ENCODE measurements around the gene TENT4A. TPM values are rescaled to one million over a fixed set of nuclear protein-coding genes. Genes with fewer than 3 reads are reported as not detected.

The TENT4A gene
- total RNA-seq, 1 donor from 2014 or later = 41.2 TPM

DNA sequence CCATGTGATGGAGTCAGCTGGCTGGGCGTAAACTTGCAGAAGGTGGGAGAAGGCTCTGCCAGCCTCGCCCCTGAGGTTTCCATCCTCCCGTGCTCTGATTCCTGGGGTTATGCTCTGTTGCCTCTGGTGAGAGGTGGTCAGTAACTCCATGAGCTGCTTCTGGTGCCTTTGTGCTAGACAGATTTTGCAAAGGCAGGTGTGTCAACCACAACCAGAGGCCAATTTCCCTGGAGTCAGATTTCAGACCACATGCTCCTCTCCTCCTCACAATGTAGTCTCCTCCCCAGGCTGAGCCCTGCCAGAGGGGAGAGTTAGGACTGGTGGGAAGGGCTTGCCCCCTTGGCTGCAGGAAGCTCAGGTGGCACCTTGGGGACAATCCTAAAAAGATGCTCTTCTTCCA lies 38.8 kb upstream of the TENT4A start:
- Mint-ChIP-seq H3K36me3 (ENCODE audit: low read depth) (peaks cover 52% of the 10 kb centered on the region), H3K27ac (ENCODE audit: unreplicated experiment) (no peak overlapping the region), H3K9me3 (peaks cover 19% of the 10 kb centered on the region), H3K4me3 (no peak overlapping the region), H3K4me1 (no peaks in the 10 kb centered on the region), H3K27me3 (ENCODE audit: low read depth) (peaks cover 6% of the 10 kb centered on the region)
- TF ChIP-seq, protein P1, sequence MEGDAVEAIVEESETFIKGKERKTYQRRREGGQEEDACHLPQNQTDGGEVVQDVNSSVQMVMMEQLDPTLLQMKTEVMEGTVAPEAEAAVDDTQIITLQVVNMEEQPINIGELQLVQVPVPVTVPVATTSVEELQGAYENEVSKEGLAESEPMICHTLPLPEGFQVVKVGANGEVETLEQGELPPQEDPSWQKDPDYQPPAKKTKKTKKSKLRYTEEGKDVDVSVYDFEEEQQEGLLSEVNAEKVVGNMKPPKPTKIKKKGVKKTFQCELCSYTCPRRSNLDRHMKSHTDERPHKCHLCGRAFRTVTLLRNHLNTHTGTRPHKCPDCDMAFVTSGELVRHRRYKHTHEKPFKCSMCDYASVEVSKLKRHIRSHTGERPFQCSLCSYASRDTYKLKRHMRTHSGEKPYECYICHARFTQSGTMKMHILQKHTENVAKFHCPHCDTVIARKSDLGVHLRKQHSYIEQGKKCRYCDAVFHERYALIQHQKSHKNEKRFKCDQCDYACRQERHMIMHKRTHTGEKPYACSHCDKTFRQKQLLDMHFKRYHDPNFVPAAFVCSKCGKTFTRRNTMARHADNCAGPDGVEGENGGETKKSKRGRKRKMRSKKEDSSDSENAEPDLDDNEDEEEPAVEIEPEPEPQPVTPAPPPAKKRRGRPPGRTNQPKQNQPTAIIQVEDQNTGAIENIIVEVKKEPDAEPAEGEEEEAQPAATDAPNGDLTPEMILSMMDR (conservative IDR thresholded peaks at IDR 0.05) = no peak
- no peak for DNase-seq (ENCODE audit: low read depth, low spot score)

DNA sequence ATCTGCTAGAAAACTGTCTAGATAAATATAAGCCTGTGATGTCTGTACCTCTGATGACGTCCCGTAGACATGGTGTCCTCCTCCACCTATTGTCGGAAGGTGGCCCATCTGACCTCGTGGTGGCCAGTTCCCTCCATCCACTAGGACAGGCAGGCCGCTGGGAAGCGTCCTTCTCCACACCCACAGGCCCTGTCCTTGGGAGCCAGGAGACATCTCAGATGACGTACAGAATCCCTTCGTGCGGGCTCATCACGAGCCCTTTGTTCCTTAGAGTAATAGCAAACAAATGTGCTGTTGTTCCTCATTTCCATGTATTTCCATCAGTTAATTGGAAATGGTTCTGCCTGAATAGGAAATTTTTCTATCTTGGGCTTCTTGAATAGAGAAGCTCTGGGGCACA lies 38.3 kb upstream of the TENT4A start:
- TF ChIP-seq, protein P1 (conservative IDR thresholded peaks at IDR 0.05) = no peak
- no peak for DNase-seq (ENCODE audit: low read depth, low spot score)
- Mint-ChIP-seq H3K36me3 (ENCODE audit: low read depth) (peaks cover 48% of the 10 kb centered on the region), H3K27me3 (ENCODE audit: low read depth) (peaks cover 9% of the 10 kb centered on the region), H3K4me3 (no peak overlapping the region), H3K9me3 (peaks cover 19% of the 10 kb centered on the region), H3K27ac (ENCODE audit: unreplicated experiment) (no peak overlapping the region), H3K4me1 (no peaks in the 10 kb centered on the region)

DNA sequence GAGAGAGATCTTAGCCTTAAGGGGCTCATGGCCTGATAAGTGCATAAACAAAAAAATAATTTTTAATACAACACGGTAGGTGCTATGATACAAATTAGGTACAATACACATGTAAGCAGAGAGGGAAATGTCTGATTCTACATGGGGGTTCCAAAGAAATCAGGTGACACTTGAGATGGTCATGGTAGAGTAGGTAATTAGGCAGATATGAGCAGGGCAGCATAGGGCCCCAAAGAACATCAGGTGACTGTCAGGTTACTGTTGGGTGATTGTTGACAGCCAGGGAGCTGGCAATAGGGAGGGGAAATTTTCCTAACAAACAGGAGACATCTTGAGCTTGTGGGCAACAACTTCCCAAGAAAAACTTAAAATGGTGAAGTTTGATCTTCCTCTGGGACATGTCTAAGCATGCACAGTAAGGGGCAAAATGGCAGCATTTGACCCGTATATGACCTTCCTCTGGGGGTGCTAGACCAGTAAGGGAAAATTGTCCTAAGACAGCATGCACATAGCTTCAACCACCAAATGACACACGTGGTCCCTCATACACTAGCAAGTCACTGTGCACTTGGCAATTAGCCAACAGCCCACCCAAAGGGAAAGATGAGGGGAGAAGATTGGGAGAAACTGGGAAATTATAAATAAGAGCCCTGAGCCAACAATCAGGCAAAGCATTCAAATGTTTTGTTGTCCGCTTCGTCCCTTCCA lies 37.3 kb upstream of the TENT4A start:
- no peak for DNase-seq (ENCODE audit: low read depth, low spot score)
- Mint-ChIP-seq H3K9me3 (peaks cover 19% of the 10 kb centered on the region), H3K27ac (ENCODE audit: unreplicated experiment) (no peak overlapping the region), H3K27me3 (ENCODE audit: low read depth) (peaks cover 16% of the 10 kb centered on the region), H3K4me1 (no peaks in the 10 kb centered on the region), H3K4me3 (no peak overlapping the region), H3K36me3 (ENCODE audit: low read depth) (peaks cover 40% of the 10 kb centered on the region)
- TF ChIP-seq, protein P1 (conservative IDR thresholded peaks at IDR 0.05) = no peak

DNA sequence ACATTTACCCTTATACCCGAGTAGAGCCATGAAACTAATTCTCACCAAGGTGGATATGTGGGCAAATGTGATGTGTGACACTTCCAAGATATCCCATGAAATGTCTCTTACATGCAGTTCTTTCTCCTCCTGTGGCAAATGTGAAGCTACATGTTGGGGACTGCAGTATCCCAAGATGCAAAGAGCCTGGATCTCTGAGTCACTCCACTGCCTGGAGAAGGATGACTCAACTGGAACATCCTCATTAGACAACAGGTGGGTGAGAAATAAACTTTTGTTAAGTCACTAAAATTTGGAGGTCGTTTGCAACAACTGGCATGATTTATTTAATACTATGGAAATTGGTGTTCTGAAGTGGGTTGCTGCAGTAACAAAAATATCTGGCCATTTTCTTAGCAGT lies 36.5 kb upstream of the TENT4A start:
- H3K4me3 Mint-ChIP-seq = no peak overlapping the region
- no peak for DNase-seq (ENCODE audit: low read depth, low spot score)
- TF ChIP-seq, protein P1 (conservative IDR thresholded peaks at IDR 0.05) = no peak
- H3K9me3 Mint-ChIP-seq = peaks cover 19% of the 10 kb centered on the region
- no peaks in the 10 kb centered on the region for H3K4me1 Mint-ChIP-seq
- no peak overlapping the region for H3K27ac Mint-ChIP-seq (ENCODE audit: unreplicated experiment)
- H3K27me3 Mint-ChIP-seq (ENCODE audit: low read depth) = peaks cover 24% of the 10 kb centered on the region
- H3K36me3 Mint-ChIP-seq (ENCODE audit: low read depth) = peaks cover 33% of the 10 kb centered on the region

DNA sequence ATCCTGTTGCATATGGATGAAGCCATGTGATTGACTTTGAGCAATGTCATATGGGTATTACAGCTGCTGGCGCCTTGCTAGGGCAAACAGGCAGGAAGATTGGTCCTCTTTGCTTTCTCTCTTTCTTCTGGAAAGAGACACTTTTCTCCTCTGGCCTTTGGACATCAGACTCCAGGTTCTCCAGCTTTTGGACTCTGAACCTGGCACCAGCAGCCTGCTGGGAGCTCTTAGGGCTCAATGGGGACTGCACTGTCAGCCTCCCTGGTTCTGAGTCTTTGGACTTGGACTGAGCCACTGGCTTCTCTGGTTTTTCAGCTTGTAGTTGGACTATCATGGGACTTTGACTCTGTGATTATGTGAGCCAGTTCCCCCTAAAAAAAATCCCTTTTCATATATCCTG lies 34.8 kb upstream of the TENT4A start:
- TF ChIP-seq, protein P1 (conservative IDR thresholded peaks at IDR 0.05) = no peak
- DNase-seq (ENCODE audit: low read depth, low spot score) = no peak
- no peak overlapping the region for H3K4me3 Mint-ChIP-seq
- H3K9me3 Mint-ChIP-seq = peaks cover 14% of the 10 kb centered on the region
- H3K4me1 Mint-ChIP-seq = no peaks in the 10 kb centered on the region
- no peak overlapping the region for H3K27ac Mint-ChIP-seq (ENCODE audit: unreplicated experiment)
- peaks cover 23% of the 10 kb centered on the region for H3K36me3 Mint-ChIP-seq (ENCODE audit: low read depth)
- peaks cover 33% of the 10 kb centered on the region for H3K27me3 Mint-ChIP-seq (ENCODE audit: low read depth)

Measured in neural crest cell (in vitro differentiated cells).